Erythroblast (primary cell): ENCODE measurements around the gene PPP2R2C.

Experiments used
- GATA1 ChIP-seq: IDR thresholded peaks from 2 replicates; pipeline ENCODE4 v1.6.1; 2011; ENCODE audit warnings: low read depth, mild to moderate bottlenecking, control low read depth, low read length, moderate library complexity
- POLR2A ChIP-seq: IDR thresholded peaks from 2 replicates; pipeline ENCODE4 v1.6.1; 2011; ENCODE audit warnings: mild to moderate bottlenecking, low read length

DNA sequence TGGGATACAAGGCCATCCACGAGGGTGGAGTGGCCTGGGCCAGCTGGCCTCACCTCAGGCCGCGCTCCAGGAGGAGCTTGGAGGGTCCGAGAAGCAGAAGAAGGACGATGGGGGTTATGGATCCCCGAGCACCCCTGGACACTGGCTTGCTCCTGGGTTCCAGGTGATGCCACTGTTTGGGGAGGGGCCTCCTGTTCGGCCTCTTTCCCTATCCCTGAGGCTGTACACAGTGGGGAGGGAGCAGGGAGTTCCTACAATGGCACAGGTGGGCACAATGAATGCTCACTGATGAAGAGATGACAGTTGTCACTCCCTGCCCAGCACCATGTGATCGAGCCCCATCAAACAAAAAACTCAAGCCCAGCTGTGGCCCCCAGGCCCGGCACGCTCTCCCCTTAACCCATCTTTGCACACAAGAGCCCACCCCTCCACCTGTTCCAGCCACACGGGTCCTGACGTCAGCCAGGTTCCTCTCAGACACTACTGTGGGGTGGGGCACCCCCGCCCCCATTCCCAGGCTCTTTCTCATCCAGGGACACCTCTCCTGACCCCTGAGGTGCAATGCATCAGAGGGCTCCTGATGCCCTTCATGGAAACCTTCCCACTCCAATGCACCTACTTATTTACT lies 132.5 kb downstream of the PPP2R2C start:
- no peak for TF ChIP-seq POLR2A
- no peak for TF ChIP-seq GATA1
